HCT116 (cell line): ENCODE data around the gene TRNAU1AP. TPM values are rescaled to one million over a fixed set of nuclear protein-coding genes. Genes with fewer than 3 reads are reported as not detected.

Experiments used
- ATAC-seq: fragments of 200-7000 bp; cut with Tn5 transposase; 2 replicates; pipeline ENCODE4 v1.9.1; 2020; ENCODE audit warnings: mild to moderate bottlenecking, moderate library complexity
- BruUV-seq: library from RNA; stranded (reverse); fragments of 400-500 nt; replicated peaks from 2 replicates; lab custom pipeline; 2021; lab: Mats Ljungman, UMichigan
- CTCF ChIA-PET: fragments of 300-600 bp; sonication (Branson Sonifier 250); formaldehyde crosslinking; loops from one replicate; lab custom pipeline; 2021; ENCODE audit warnings: antibody characterized with exemption; lab: Charles Lee
- POLR2A ChIA-PET: fragments of 300-600, 350-600 bp; sonication (Branson Sonifier 250); formaldehyde crosslinking; loops from one replicate; lab custom pipeline; 2021; ENCODE audit warnings: antibody characterized with exemption; lab: Charles Lee
- RAD21 ChIA-PET, 2 experiments: fragments of 300-600 bp; sonication (Branson Sonifier 250); formaldehyde crosslinking; loops; one replicate each; lab custom pipeline; 2023; ENCODE audit warnings: low total read pairs in 2 of 2; ENCODE audit not compliant: uncharacterized antibody in 2 of 2, unreplicated experiment in 2 of 2, low non-redundant PET in 1 of 2; lab: Charles Lee
- DNase-seq: peaks from one replicate; pipeline ENCODE4 v3.0.0-alpha.2; 2010; ENCODE audit warnings: low read depth, low spot score
- H2AFZ ChIP-seq: fragments of 200-600 bp; shearing (Covaris generic), sonication (generic); 2 replicates; pipeline ENCODE4 v1.6.1; 2017; ENCODE audit warnings: low read depth, mixed run types, mixed read lengths, antibody characterized with exemption, low read length; ENCODE audit not compliant: poor library complexity, severe bottlenecking
- H3K27ac ChIP-seq: 2 replicates; pipeline ENCODE4 v1.5.1; 2012; ENCODE audit warnings: low read depth, low read length
- H3K27me3 ChIP-seq: fragments of 200-600 bp; sonication (generic); 2 replicates; pipeline ENCODE4 v1.6.1; 2016; ENCODE audit warnings: mixed run types, low read length, mixed read lengths; ENCODE audit not compliant: insufficient read depth
- H3K36me3 ChIP-seq, 2 experiments: fragments of 200-500 bp in 1 of 2; fragments of 200-600 bp in 1 of 2; sonication (Bioruptor generic) in 1 of 2; sonication (generic) in 1 of 2; 2 replicates each; pipeline versions ENCODE4 v1.5.1 to v1.6.1; 2014 to 2016; ENCODE audit warnings: low read length in 2 of 2, inconsistent platforms in 1 of 2, mixed read lengths in 1 of 2, mixed run types in 1 of 2; ENCODE audit not compliant: insufficient read depth in 2 of 2, control insufficient read depth in 1 of 2
- H3K4me1 ChIP-seq, 2 experiments: fragments of 200-600 bp in 1 of 2; sonication (generic) in 1 of 2; 2 replicates each; pipeline versions ENCODE4 v1.5.1 to v1.6.1; 2012 to 2017; ENCODE audit warnings: low read length in 2 of 2, inconsistent platforms in 1 of 2, mild to moderate bottlenecking in 1 of 2, mixed read lengths in 1 of 2, mixed run types in 1 of 2, moderate library complexity in 1 of 2; ENCODE audit not compliant: insufficient read depth in 2 of 2, control insufficient read depth in 1 of 2
- H3K4me2 ChIP-seq: fragments of 200-600 bp; sonication (generic); 2 replicates; pipeline ENCODE4 v1.6.1; 2017; ENCODE audit warnings: mixed run types, low read length, mixed read lengths
- H3K4me3 ChIP-seq, 2 experiments: fragments of 200-600 bp in 1 of 2; sonication (generic) in 1 of 2; replicated peaks in 1 of 2; 2 replicates each; pipeline ENCODE4 v1.5.1; 2011 to 2016; ENCODE audit warnings: low read length in 2 of 2, control low read depth in 1 of 2, low read depth in 1 of 2, mild to moderate bottlenecking in 1 of 2, mixed read lengths in 1 of 2, mixed run types in 1 of 2
- H3K79me2 ChIP-seq: fragments of 200-600 bp; sonication (generic); 2 replicates; pipeline ENCODE4 v1.6.1; 2017; ENCODE audit warnings: mild to moderate bottlenecking, mixed run types, low read length, moderate library complexity, mixed read lengths; ENCODE audit not compliant: insufficient read depth
- H3K9ac ChIP-seq: fragments of 200-600 bp; sonication (generic); 2 replicates; pipeline ENCODE4 v1.6.1; 2016; ENCODE audit warnings: low read length, mixed read lengths
- H3K9me2 ChIP-seq: fragments of 200-600 bp; sonication (generic), shearing (Covaris generic); 2 replicates; pipeline ENCODE4 v1.6.1; 2017; ENCODE audit warnings: mixed run types, mild to moderate bottlenecking, moderate library complexity; ENCODE audit not compliant: insufficient read depth
- H3K9me3 ChIP-seq, 2 experiments: fragments of 200-500 bp in 1 of 2; fragments of 200-600 bp in 1 of 2; sonication (Bioruptor generic) in 1 of 2; sonication (generic) in 1 of 2; 2 replicates each; pipeline ENCODE4 v1.6.1; 2014 to 2017; ENCODE audit warnings: low read length in 2 of 2, mixed read lengths in 2 of 2, inconsistent platforms in 1 of 2, low read depth in 1 of 2, mild to moderate bottlenecking in 1 of 2, mixed run types in 1 of 2, moderate library complexity in 1 of 2; ENCODE audit not compliant: control insufficient read depth in 1 of 2, insufficient read depth in 1 of 2
- H4K20me1 ChIP-seq: fragments of 200-600 bp; sonication (generic), shearing (Covaris generic); 2 replicates; pipeline ENCODE4 v1.6.1; 2017; ENCODE audit warnings: mixed run types, mild to moderate bottlenecking, moderate library complexity; ENCODE audit not compliant: insufficient read depth
- EZH2phosphoT487 ChIP-seq: fragments of 200-600 bp; IDR thresholded peaks from 2 replicates; pipeline ENCODE4 v1.6.1; 2018; ENCODE audit warnings: antibody characterized with exemption, borderline replicate concordance
- POLR2A ChIP-seq: IDR thresholded peaks from 2 replicates; pipeline ENCODE4 v1.7.0; 2011; ENCODE audit warnings: borderline replicate concordance; ENCODE audit not compliant: insufficient read depth, insufficient read length; ENCODE audit errors: extremely low read depth
- TCF7L2 ChIP-seq: IDR thresholded peaks from 2 replicates; pipeline ENCODE4 v1.7.0; 2011; ENCODE audit warnings: borderline replicate concordance, inconsistent platforms; ENCODE audit not compliant: insufficient read depth, insufficient read length; ENCODE audit errors: extremely low read depth
- ZNF274 ChIP-seq: fragments of 200-500 bp; sonication (Bioruptor generic); IDR thresholded peaks from 2 replicates; pipeline ENCODE4 v1.6.1; 2014; ENCODE audit warnings: mild to moderate bottlenecking, low read depth, low read length, inconsistent platforms
- intact Hi-C: fragments of 100-400 bp; cut with micrococcal nuclease; formaldehyde crosslinking; loops from 2 replicates; pipeline ENCODE4 v1.10.0; 2022
- total RNA-seq: library from RNA; stranded (reverse); gene quantifications from one replicate; pipeline ENCODE4 v1.2.1, GENCODE V29; 2021; ENCODE audit not compliant: unreplicated experiment

Gene TRNAU1AP
- total RNA-seq, 1 experiment from 2014 or later = 29.7 TPM

DNA sequence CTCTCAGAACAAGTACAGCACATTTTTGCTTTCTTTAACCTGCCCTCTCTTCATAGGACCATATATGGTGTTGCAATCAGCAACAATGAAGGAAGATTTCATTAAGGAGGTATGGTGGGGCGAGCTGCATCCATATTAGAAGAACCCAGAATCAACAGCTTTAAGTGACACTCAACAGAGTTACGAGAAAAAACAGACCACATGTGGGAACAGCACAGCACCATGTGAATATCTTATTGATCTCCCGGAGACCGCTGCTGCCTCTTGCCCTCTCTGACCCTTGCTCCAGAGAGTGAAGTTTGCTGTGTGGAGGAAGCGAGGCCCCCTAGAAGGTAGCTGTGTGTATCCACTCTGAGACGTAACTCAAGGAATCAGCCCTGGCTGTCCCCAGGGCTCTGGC lies 52.1 kb downstream of the TRNAU1AP start:
- TF ChIP-seq TCF7L2 = no peak
- no peak for TF ChIP-seq POLR2A
- H3K79me2 ChIP-seq = no peaks in the 10 kb centered on the region
- H3K9me3 ChIP-seq = no peaks in the 10 kb centered on the region
- no peak for ATAC-seq
- no peaks in the 10 kb centered on the region for H3K27me3 ChIP-seq
- H3K27ac ChIP-seq = no peak overlapping the region
- CTCF ChIA-PET = no interaction called here
- H3K9ac ChIP-seq = no peak overlapping the region
- peaks cover 16 to 29% of the 10 kb centered on the region in 2 experiments for H3K36me3 ChIP-seq
- no peak overlapping the region for H3K4me3 ChIP-seq
- intact Hi-C loops = loop anchor here (5.0 kb wide), 2 partner anchors 248 to 748 kb away; no protein-coding TSS in a partner anchor
- no peak overlapping the region for H3K4me2 ChIP-seq
- no peak for DNase-seq
- H3K9me2 ChIP-seq = no peaks in the 10 kb centered on the region
- H4K20me1 ChIP-seq = no peaks in the 10 kb centered on the region
- no TSS peak for BruUV-seq
- peaks cover 17 to 25% of the 10 kb centered on the region in 2 experiments for H3K4me1 ChIP-seq
- RAD21 ChIA-PET = no interaction called here
- H2AFZ ChIP-seq = no peak overlapping the region
- POLR2A ChIA-PET = no interaction called here

DNA sequence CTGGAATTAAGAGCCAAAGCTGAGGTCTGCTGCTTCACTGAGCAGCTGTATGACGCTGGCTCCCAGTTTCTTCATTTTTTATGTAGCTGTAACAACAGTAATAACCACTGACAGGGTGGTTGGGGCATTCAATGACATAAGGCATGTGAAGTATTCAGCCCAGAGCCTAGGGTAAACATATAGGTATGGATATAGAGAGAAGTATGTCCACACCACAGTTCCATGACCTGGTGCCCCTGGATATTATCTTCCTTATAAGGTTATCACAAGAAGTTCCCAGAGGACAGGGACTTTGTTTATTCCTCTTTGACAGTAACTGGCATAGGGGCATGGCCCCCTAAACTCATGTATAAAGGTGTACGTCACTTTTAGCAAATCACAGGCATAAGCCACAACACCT lies 53.9 kb downstream of the TRNAU1AP start:
- Histone ChIP-seq H3K4me3 (no peak overlapping the region), H3K27ac (no peak overlapping the region), H3K36me3 (peaks cover 25 to 32% of the 10 kb centered on the region in 2 experiments), H3K27me3 (no peaks in the 10 kb centered on the region), H3K9me2 (no peaks in the 10 kb centered on the region), H4K20me1 (no peaks in the 10 kb centered on the region), H3K9me3 (no peaks in the 10 kb centered on the region), H3K79me2 (no peaks in the 10 kb centered on the region), H3K4me2 (no peak overlapping the region), H2AFZ (no peak overlapping the region), H3K9ac (no peak overlapping the region), H3K4me1 (peaks cover 8 to 11% of the 10 kb centered on the region in 2 experiments)
- TF ChIP-seq ZNF274 (no peak), EZH2phosphoT487 (no peak)
- POLR2A ChIA-PET = interaction anchor here (1.1 kb wide), 1 partner anchor 42 kb away, joined by 4 read pairs; the partner anchor contains the start of gene RNU11
- DNase-seq (no peak), ATAC-seq (no peak)
- RAD21 ChIA-PET = no interaction called here
- CTCF ChIA-PET = no interaction called here
- no TSS peak for BruUV-seq
- intact Hi-C loops = no loop called here
